H1 (cell line): Measurements from ENCODE around the gene CEACAM8. TPM values are rescaled to one million over a fixed set of nuclear protein-coding genes. Genes with fewer than 3 reads are reported as not detected.
A peak's percentile ranks its signal among the peaks of the same experiment; 100 is the strongest.
"Not testable (repeated sequence)": the region's sequence is repeated elsewhere in the genome, so short reads cannot be mapped to it uniquely, and the experiment has no call there.

Source experiments
- CTCF ChIA-PET: fragments of 300-600 bp; sonication (Branson Sonifier 250); formaldehyde crosslinking; loops from one replicate; lab custom pipeline; 2021; ENCODE audit not compliant: partially characterized antibody; lab: Charles Lee
- POLR2A ChIA-PET: fragments of 300-600 bp; sonication (Branson Sonifier 250); formaldehyde crosslinking; loops from one replicate; lab custom pipeline; 2021; ENCODE audit warnings: inconsistent platforms; ENCODE audit not compliant: partially characterized antibody; lab: Charles Lee
- DNase-seq, 2 experiments: peaks; one replicate each; pipeline versions ENCODE4 v3.0.0 to v3.0.0-alpha.2; 2010 to 2022; ENCODE audit warnings: low spot score in 2 of 2, low read depth in 1 of 2, mixed read lengths in 1 of 2
- FAIRE-seq: peaks from 2 replicates; lab custom pipeline; 2011; peaks lifted over from hg19 to GRCh38; lab: Jason Lieb, UNC
- H2AFZ ChIP-seq: 2 replicates; pipeline ENCODE4 v1.8.1; 2012; ENCODE audit warnings: low read length, inconsistent platforms
- H2AK5ac ChIP-seq: 2 replicates; pipeline ENCODE4 v1.6.1; 2013; ENCODE audit warnings: low read depth, low read length
- H2BK120ac ChIP-seq: replicated peaks from 2 replicates; pipeline ENCODE3; 2013; ENCODE audit warnings: low read depth, low read length, inconsistent platforms
- H2BK12ac ChIP-seq: 2 replicates; pipeline ENCODE4 v1.6.1; 2013; ENCODE audit warnings: low read depth, low read length
- H2BK15ac ChIP-seq: 2 replicates; pipeline ENCODE4 v1.6.1; 2013; ENCODE audit warnings: low read length
- H2BK20ac ChIP-seq: 2 replicates; pipeline ENCODE4 v1.6.1; 2013; ENCODE audit warnings: low read length
- H2BK5ac ChIP-seq: 2 replicates; pipeline ENCODE4 v1.6.1; 2013; ENCODE audit warnings: low read depth, low read length
- H3K14ac ChIP-seq: 2 replicates; pipeline ENCODE4 v1.6.1; 2013; ENCODE audit warnings: inconsistent platforms; ENCODE audit not compliant: insufficient read length
- H3K18ac ChIP-seq: 2 replicates; pipeline ENCODE4 v1.6.1; 2013; ENCODE audit warnings: low read length; ENCODE audit errors: extremely low read depth
- H3K23ac ChIP-seq: 2 replicates; pipeline ENCODE4 v1.6.1; 2013; ENCODE audit warnings: inconsistent platforms; ENCODE audit not compliant: insufficient read length
- H3K23me2 ChIP-seq: 2 replicates; pipeline ENCODE4 v1.6.1; 2013; ENCODE audit warnings: low read depth, low read length
- H3K27ac ChIP-seq: 2 replicates; pipeline ENCODE4 v1.6.1; 2011; ENCODE audit warnings: low read depth, low read length, inconsistent platforms
- H3K27me3 ChIP-seq, 4 experiments: replicated peaks in 1 of 4; 1 replicate in 1 of 4; 2 replicates in 3 of 4; pipeline versions ENCODE4 v1.6.1 to v1.8.1; 2011 to 2013; ENCODE audit warnings: low read length in 3 of 4, mild to moderate bottlenecking in 3 of 4, inconsistent platforms in 2 of 4, mixed read lengths in 2 of 4, moderate library complexity in 1 of 4; ENCODE audit not compliant: control insufficient read depth in 3 of 4, insufficient read depth in 3 of 4; ENCODE audit errors: extremely low read depth in 1 of 4
- H3K36me3 ChIP-seq, 4 experiments: 2 replicates each; pipeline versions ENCODE4 v1.6.1 to v1.8.1; 2011 to 2013; ENCODE audit warnings: mild to moderate bottlenecking in 4 of 4, low read length in 3 of 4, moderate library complexity in 2 of 4, control low read depth in 1 of 4, inconsistent platforms in 1 of 4; ENCODE audit not compliant: insufficient read depth in 4 of 4, control insufficient read depth in 2 of 4
- H3K4ac ChIP-seq: replicated peaks from 2 replicates; pipeline ENCODE3; 2013; ENCODE audit warnings: low read length, low read depth, mixed read lengths, inconsistent platforms; ENCODE audit not compliant: insufficient read length
- H3K4me1 ChIP-seq, 4 experiments: replicated peaks in 1 of 4; 1 replicate in 1 of 4; 2 replicates in 3 of 4; pipeline versions ENCODE4 v1.6.1 to v1.8.1; 2011 to 2013; ENCODE audit warnings: low read length in 3 of 4, inconsistent platforms in 2 of 4, mixed read lengths in 1 of 4; ENCODE audit not compliant: insufficient read depth in 4 of 4, control insufficient read depth in 3 of 4
- H3K4me2 ChIP-seq, 2 experiments: 2 replicates each; pipeline versions ENCODE4 v1.6.1 to v1.8.1; 2011 to 2013; ENCODE audit warnings: low read depth in 2 of 2, low read length in 2 of 2, control low read depth in 1 of 2, inconsistent platforms in 1 of 2, mild to moderate bottlenecking in 1 of 2; ENCODE audit not compliant: insufficient read depth in 1 of 2
- H3K4me3 ChIP-seq, 4 experiments: fragments of 200-600, 300-600 bp in 1 of 4; sonication (generic), shearing (Covaris generic), sonication (Bioruptor Twin) in 1 of 4; 2 replicates each; pipeline versions ENCODE4 v1.5.1 to v1.8.1; 2011 to 2016; ENCODE audit warnings: low read length in 4 of 4, low read depth in 3 of 4, control low read depth in 2 of 4, inconsistent platforms in 2 of 4, mild to moderate bottlenecking in 2 of 4, mixed read lengths in 1 of 4, moderate library complexity in 1 of 4; ENCODE audit not compliant: insufficient read depth in 2 of 4; ENCODE audit errors: extremely low read depth in 1 of 4
- H3K56ac ChIP-seq: replicated peaks from 2 replicates; pipeline ENCODE3; 2013; ENCODE audit warnings: low read depth, mild to moderate bottlenecking, mixed read lengths, low read length, inconsistent platforms; ENCODE audit not compliant: insufficient read length
- H3K79me1 ChIP-seq: 2 replicates; pipeline ENCODE4 v1.6.1; 2013; ENCODE audit warnings: low read depth, low read length, control low read depth
- H3K79me2 ChIP-seq, 2 experiments: 2 replicates each; pipeline versions ENCODE4 v1.6.1 to v1.8.1; 2012 to 2013; ENCODE audit warnings: low read length in 2 of 2, mild to moderate bottlenecking in 2 of 2, inconsistent platforms in 1 of 2; ENCODE audit not compliant: insufficient read depth in 2 of 2, control insufficient read depth in 1 of 2
- H3K9ac ChIP-seq, 4 experiments: replicated peaks in 1 of 4; 1 replicate in 1 of 4; 2 replicates in 3 of 4; pipeline versions ENCODE4 v1.6.1 to v1.8.1; 2011 to 2013; ENCODE audit warnings: low read depth in 3 of 4, low read length in 3 of 4, control low read depth in 2 of 4, mild to moderate bottlenecking in 2 of 4, moderate library complexity in 2 of 4, inconsistent platforms in 1 of 4; ENCODE audit errors: extremely low read depth in 1 of 4
- H3K9me3 ChIP-seq, 2 experiments: 2 replicates each; pipeline versions ENCODE4 v1.6.1 to v1.8.1; 2012 to 2013; ENCODE audit warnings: mild to moderate bottlenecking in 2 of 2, moderate library complexity in 2 of 2, control low read depth in 1 of 2, inconsistent platforms in 1 of 2, low read depth in 1 of 2, low read length in 1 of 2, mixed read lengths in 1 of 2; ENCODE audit not compliant: insufficient read depth in 2 of 2
- H4K20me1 ChIP-seq, 2 experiments: replicated peaks in 1 of 2; 2 replicates each; pipeline versions ENCODE3 to v1.8.1; 2011 to 2013; ENCODE audit warnings: inconsistent platforms in 2 of 2, low read length in 2 of 2, mild to moderate bottlenecking in 1 of 2; ENCODE audit not compliant: insufficient read depth in 2 of 2, control insufficient read depth in 1 of 2
- H4K5ac ChIP-seq: 2 replicates; pipeline ENCODE4 v1.6.1; 2013; ENCODE audit warnings: low read length, low read depth, mixed read lengths, inconsistent platforms; ENCODE audit not compliant: insufficient read length
- H4K8ac ChIP-seq: 2 replicates; pipeline ENCODE4 v1.8.0; 2013; ENCODE audit warnings: mild to moderate bottlenecking, moderate library complexity, low read length, inconsistent platforms; ENCODE audit not compliant: insufficient read depth; ENCODE audit errors: extremely low read depth
- H4K91ac ChIP-seq: replicated peaks from 2 replicates; pipeline ENCODE3; 2013; ENCODE audit warnings: low read length, mixed read lengths, inconsistent platforms; ENCODE audit not compliant: insufficient read length
- WGBS, 2 experiments: shearing (Covaris generic) in 1 of 2; methylation state at CpG; one replicate each; pipeline versions ENCODE4 v1.1.6 to v1.1.7; 2013 to 2015; ENCODE audit warnings: low lambda C conversion rate in 2 of 2, mixed read lengths in 2 of 2, inconsistent platforms in 1 of 2, low coverage in 1 of 2, missing lambda C conversion rate in 1 of 2; ENCODE audit not compliant: insufficient replicate concordance in 2 of 2, insufficient coverage in 1 of 2, insufficient read length in 1 of 2; ENCODE audit errors: extremely low coverage in 1 of 2, missing lambda C conversion rate in 1 of 2; 5-methylcytosine and 5-hydroxymethylcytosine counted together
- polyA plus RNA-seq, 7 experiments: library from polyadenylated mRNA; depleted of rRNA in 3 of 7; stranded (reverse) in 5 of 7; unstranded in 2 of 7; fragments of >200 nt in 5 of 7; fragments of 200-250 nt in 2 of 7; gene quantifications; 1 replicate in 5 of 7; 2 replicates in 1 of 7; 4 replicates in 1 of 7; pipeline versions ENCODE4 v1.2.1 to v1.2.3, GENCODE V29; 2011 to 2013; ENCODE audit warnings: missing spikeins in 2 of 7, mixed read lengths in 2 of 7
- total RNA-seq: library from RNA; stranded (reverse); fragmentation: NEBNext Ultra II Directional; extraction: Animal tissue kit (Norgen Biotek cat#: 25700); gene quantifications from 2 replicates; pipeline ENCODE4 v1.2.1, GENCODE V29; 2021

CEACAM8 gene
- total and polyA plus RNA-seq, 2 of the 8 experiments (the other 6 are each of a cell fraction or from before 2014, with no cell fraction given) = not detected

DNA sequence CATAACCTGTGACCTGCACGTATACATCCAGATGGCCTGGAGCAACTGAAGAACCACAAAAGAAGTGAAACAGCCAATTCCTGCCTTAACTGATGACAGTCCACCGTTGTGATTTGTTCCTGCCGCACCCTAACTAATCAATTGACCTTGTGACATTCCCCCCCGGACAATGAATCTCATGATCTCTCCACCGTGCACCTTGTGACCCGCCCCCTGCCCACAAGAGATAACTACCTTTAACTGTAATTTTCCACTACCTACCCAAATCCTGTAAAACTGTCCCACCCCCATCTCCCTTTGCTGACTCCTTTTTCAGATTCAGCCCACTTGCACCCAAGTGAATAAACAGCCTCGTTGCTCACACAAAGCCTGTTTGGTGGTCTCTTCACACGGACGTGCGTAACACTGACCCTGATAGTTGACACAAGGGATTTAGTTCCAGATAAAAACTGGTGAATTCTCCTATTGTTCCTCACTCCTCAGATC lies 37.3 kb downstream of the CEACAM8 start:
- DNase-seq, H3K56ac ChIP-seq, H3K9me3 ChIP-seq, H3K9ac ChIP-seq, H4K91ac ChIP-seq, H3K27me3 ChIP-seq, H4K8ac ChIP-seq, H3K4me2 ChIP-seq, H3K27ac ChIP-seq, H3K23me2 ChIP-seq, POLR2A ChIA-PET, H3K14ac ChIP-seq, FAIRE-seq, H3K4me3 ChIP-seq, H2AK5ac ChIP-seq, H3K4ac ChIP-seq, H3K79me2 ChIP-seq, H2BK120ac ChIP-seq, H3K18ac ChIP-seq, H4K5ac ChIP-seq, H3K36me3 ChIP-seq, H2BK20ac ChIP-seq, H3K79me1 ChIP-seq, H4K20me1 ChIP-seq, H2BK15ac ChIP-seq, H2AFZ ChIP-seq, H3K23ac ChIP-seq: not testable (repeated sequence)
- peaks cover 5 to 19% (median 12%) of the 10 kb centered on the region in 4 experiments for H3K4me1 ChIP-seq
- CTCF ChIA-PET = interaction anchor here (1.0 to 2.9 kb wide), 5 partner anchors 107 to 119 kb away, joined by 3 to 16 read pairs (median 8); no protein-coding TSS in a partner anchor
- peak overlapping the region; percentile 33 for H2BK12ac ChIP-seq
- peak overlapping the region; percentile 60; the same call in 1 of the 2 replicates for H2BK5ac ChIP-seq
- 97% methylated on average over 10 of the region's 10 CpGs; no CpG with 5 or more reads in 1 of the 2 experiments for WGBS, 2 experiments
